ENCODE data around the gene SCD5. TPM values are rescaled to one million over a fixed set of nuclear protein-coding genes. Genes with fewer than 3 reads are reported as not detected.

Gene SCD5
- total and polyA plus RNA-seq, 2 of the 8 experiments (the other 6 are each of a cell fraction or from before 2014, with no cell fraction given), result 0.92 to 1.2 TPM

DNA sequence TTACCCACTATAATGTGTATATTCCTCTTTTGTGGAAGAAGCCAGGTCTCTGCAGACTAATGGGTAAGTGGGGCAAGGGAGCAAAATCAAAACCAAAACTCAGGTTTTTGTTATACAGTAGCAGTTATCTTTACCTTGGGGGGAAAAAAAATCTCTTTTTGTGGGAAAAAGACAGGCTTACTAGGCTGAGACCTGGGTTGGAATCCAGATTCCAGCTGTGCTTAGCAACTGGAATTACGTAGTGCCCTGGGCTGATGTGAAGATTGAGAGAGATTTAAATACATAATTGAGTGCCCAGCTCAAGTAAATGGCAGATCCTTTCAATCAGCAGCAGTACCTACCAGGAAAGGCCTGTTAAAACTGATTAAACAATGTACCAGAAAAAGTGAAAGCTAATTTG, 15.4 kb upstream of the SCD5 start (continued):
- TF ChIP-seq, protein P1, sequence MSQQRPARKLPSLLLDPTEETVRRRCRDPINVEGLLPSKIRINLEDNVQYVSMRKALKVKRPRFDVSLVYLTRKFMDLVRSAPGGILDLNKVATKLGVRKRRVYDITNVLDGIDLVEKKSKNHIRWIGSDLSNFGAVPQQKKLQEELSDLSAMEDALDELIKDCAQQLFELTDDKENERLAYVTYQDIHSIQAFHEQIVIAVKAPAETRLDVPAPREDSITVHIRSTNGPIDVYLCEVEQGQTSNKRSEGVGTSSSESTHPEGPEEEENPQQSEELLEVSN (IDR thresholded peaks at IDR 0.05), result no peak
- no peak for TF ChIP-seq RXRA (IDR thresholded peaks at IDR 0.05; ENCODE audit: insufficient read depth, low read depth, low read length)
- no peak for TF ChIP-seq TAF1 (IDR thresholded peaks at IDR 0.05; ENCODE audit: low read depth, low read length)
- no peak for TF ChIP-seq SIX5 (IDR thresholded peaks at IDR 0.05; ENCODE audit: low read depth, low read length)
- TF ChIP-seq, protein P2, sequence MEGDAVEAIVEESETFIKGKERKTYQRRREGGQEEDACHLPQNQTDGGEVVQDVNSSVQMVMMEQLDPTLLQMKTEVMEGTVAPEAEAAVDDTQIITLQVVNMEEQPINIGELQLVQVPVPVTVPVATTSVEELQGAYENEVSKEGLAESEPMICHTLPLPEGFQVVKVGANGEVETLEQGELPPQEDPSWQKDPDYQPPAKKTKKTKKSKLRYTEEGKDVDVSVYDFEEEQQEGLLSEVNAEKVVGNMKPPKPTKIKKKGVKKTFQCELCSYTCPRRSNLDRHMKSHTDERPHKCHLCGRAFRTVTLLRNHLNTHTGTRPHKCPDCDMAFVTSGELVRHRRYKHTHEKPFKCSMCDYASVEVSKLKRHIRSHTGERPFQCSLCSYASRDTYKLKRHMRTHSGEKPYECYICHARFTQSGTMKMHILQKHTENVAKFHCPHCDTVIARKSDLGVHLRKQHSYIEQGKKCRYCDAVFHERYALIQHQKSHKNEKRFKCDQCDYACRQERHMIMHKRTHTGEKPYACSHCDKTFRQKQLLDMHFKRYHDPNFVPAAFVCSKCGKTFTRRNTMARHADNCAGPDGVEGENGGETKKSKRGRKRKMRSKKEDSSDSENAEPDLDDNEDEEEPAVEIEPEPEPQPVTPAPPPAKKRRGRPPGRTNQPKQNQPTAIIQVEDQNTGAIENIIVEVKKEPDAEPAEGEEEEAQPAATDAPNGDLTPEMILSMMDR (IDR thresholded peaks at IDR 0.05; ENCODE audit: control extremely low read depth in 1 of 3, insufficient read depth in 1 of 3, low read depth in 1 of 3, low read length in 3 of 3), result no peak
- TF ChIP-seq, protein P3, sequence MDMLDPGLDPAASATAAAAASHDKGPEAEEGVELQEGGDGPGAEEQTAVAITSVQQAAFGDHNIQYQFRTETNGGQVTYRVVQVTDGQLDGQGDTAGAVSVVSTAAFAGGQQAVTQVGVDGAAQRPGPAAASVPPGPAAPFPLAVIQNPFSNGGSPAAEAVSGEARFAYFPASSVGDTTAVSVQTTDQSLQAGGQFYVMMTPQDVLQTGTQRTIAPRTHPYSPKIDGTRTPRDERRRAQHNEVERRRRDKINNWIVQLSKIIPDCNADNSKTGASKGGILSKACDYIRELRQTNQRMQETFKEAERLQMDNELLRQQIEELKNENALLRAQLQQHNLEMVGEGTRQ (IDR thresholded peaks at IDR 0.05; ENCODE audit: low read length), result no peak
- no peak for TF ChIP-seq CEBPB (IDR thresholded peaks at IDR 0.05; ENCODE audit: low read depth, low read length)
- TF ChIP-seq SP1 (IDR thresholded peaks at IDR 0.05; ENCODE audit: low read depth, low read length), result no peak
